HL-60 (cell line): ENCODE data around the gene SPSB2.

ENCODE experiments used
- CTCF ChIP-seq: IDR thresholded peaks from one replicate; pipeline ENCODE4 v1.5.1; 2011; ENCODE audit warnings: low read length, control low read depth, inconsistent platforms; ENCODE audit not compliant: insufficient read depth
- POLR2AphosphoS5 ChIP-seq: IDR thresholded peaks from 2 replicates; pipeline ENCODE4 v1.6.1; 2012; ENCODE audit warnings: low read depth

- TF ChIP-seq POLR2AphosphoS5: no peak
- no peak for TF ChIP-seq CTCF
Measured at GRCh38 chr12:6834873-6835272, 38.2 kb downstream of the SPSB2 start.
